ENCODE results near the gene ADPRHL1.

GRCh38 chr13:113432506-113433270 is 20.6 kb downstream of the ADPRHL1 start:
- TF ChIP-seq EP300 (IDR thresholded peaks at IDR 0.05) (no peak), POLR2A (IDR thresholded peaks at IDR 0.05) (no peak)

Data from sigmoid colon (tissue), 4 donors.